Epithelial cell of alveolus of lung (primary cell): ENCODE measurements around the gene SMIM12. TPM values are rescaled to one million over a fixed set of nuclear protein-coding genes. Genes with fewer than 3 reads are reported as not detected.

Experiments used
- total RNA-seq: library from RNA; depleted of rRNA; stranded (reverse); fragments of >200 nt; gene quantifications from 2 replicates; pipeline ENCODE4 v1.2.1, GENCODE V29; 2015

The SMIM12 gene, protein sequence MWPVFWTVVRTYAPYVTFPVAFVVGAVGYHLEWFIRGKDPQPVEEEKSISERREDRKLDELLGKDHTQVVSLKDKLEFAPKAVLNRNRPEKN
- total RNA-seq: 27.8 and 45.8 TPM in 2 replicates

DNA sequence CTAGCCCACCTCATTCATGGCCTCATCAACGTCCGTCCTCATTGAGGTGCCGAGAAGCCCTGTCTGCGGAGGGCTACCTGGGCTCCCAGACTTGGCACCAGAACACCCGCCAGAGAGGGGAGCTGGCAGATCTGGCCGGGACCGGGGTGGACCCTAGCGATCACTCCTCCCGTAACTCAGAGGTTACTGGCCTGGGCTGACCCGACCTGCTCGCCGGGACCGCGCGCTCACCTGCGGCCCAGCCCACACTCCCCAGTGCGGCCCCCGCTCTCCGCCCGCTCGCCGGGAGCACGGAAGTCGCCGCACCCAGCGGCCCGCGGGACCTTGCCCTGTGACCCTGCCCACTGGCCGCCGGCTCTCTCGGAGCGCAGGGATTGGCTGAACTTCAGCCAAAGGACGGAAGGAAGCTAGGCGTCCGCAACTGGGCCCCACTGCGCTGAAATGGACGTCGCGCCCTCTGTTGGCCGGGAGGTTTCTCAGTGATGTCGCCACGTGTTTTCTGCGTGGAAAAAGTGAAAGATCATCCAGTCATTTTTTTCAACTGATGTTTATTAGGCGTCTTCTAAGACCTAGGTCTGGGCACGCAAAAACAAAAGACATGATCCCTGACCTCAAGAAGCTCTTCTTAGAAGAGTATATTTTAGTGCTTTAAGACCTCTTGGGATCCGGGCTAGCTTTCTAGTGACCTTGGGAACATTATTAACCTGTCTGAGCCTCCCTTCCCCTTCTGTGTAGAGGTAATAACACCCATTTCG, at the start of gene SMIM12:
Gene SMIM12 (minus strand): TSS at position 304 of the 755 bp plus-strand sequence. CDS start 3,772 bp downstream, outside the sequence.

Other genes with a start within 250 kb of the SMIM12 start
- gene GJB5, start 104.7 kb downstream of the SMIM12 start, total RNA-seq: not detected in 2 replicates
- gene GJB4, start 100.0 kb downstream of the SMIM12 start, total RNA-seq: not detected in 2 replicates
- 0.16 and 1.2 TPM in 2 replicates for gene GJB3, start 78.5 kb downstream of the SMIM12 start, total RNA-seq
- gene GJA4, start 66.8 kb downstream of the SMIM12 start, total RNA-seq: 0.39 and 2.6 TPM in 2 replicates
- under 0.01 and 0.08 TPM in 2 replicates for gene DLGAP3, start 69.9 kb upstream of the SMIM12 start, total RNA-seq
- gene TMEM35B, start 125.6 kb upstream of the SMIM12 start, total RNA-seq: 29.7 and 62.1 TPM in 2 replicates
- 6.2 and 16.4 TPM in 2 replicates for gene ZMYM6, start 172.2 kb upstream of the SMIM12 start, total RNA-seq
- gene ZMYM1, start 219.6 kb upstream of the SMIM12 start, total RNA-seq: 11.1 and 18.4 TPM in 2 replicates